ENCODE measurements around the gene INSR.
"Not testable (repeated sequence)": the region's sequence is repeated elsewhere in the genome, so short reads cannot be mapped to it uniquely, and the experiment has no call there.

The INSR gene

DNA sequence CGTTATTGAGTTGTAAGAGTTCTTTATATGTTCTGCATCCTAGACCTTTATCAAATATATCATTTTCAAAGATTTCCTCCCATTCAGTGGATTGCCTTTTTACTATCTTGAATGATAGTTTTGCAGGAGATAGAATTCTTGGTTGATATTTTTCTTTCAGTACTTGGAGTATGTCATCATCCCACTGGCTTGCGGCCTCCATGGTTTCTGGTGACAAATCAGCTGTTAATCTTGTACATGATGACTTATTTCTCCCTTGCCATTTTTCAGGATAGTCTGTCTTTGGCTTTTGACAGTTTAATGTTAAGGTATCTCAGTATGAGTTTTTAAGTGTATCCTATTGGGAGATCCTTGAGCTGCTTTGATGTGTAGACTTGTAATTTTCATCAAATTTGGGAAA is 216.2 kb downstream of the INSR start:
- no peak for DNase-seq

DNA sequence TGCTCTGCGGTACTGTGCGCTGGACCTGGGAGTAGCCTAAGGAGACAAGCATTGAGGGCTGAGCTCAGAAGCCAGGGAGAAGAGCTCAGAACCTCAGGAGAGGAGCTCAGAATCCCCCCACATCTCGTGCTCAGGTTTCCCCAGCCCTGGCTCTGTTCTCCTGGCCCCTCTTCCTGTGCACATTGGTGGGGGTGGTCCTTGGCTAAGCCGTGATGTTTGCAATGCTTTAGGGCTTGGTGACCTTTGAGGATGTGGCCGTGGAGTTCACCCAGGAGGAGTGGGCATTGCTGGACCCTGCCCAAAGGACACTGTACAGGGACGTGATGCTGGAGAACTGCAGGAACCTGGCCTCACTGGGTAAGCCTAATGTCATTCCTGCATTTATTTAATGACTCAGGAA is 218.1 kb downstream of the INSR start:
- no peak for DNase-seq

DNA sequence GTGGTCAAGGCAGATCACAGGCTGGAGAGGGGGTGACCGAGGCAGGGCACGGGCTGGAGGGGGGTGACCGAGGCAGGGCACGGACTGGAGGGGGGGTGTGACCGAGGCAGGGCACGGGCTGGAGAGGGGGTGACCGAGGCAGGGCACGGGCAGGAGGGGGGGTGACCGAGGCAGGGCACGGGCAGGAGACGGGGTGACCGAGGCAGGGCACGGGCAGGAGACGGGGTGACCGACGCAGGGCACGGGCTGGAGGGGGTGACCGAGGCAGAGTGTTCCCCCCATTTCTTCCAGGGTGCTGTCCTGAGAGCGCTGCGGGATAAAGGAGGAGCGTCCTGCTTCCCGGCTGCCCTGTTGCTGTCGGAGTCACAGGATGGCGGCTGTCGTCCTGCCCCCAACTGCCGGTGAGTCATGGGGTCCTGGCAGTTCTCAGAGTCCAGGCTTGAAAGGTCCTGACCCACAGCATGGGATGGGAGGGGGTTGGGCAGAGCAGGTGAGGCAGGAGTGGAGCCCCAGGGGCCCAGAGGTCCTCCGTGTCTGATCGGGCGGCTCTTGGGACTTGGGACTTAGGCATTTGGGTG is 219.4 kb downstream of the INSR start:
- DNase-seq = no peak

GRCh38 chr19:7072541-7072940 is 221.7 kb downstream of the INSR start:
- DNase-seq = no peak

DNA sequence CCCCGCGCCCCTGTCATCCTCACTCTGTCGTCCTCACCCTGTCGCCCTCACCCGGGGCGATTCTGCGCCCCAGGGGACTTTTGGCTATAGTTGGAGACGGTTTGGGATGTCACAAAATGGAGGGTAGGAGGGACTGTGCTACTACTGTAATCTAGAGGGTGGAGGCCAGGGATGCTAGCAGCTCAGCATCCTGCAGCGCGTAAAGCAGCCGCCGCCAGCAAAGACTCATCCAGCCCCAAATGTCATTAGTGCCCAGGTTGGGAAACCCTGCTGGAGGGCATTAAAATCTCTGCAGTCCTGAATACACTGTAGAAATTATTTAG is 224.3 kb downstream of the INSR start:
- no peak for DNase-seq

DNA sequence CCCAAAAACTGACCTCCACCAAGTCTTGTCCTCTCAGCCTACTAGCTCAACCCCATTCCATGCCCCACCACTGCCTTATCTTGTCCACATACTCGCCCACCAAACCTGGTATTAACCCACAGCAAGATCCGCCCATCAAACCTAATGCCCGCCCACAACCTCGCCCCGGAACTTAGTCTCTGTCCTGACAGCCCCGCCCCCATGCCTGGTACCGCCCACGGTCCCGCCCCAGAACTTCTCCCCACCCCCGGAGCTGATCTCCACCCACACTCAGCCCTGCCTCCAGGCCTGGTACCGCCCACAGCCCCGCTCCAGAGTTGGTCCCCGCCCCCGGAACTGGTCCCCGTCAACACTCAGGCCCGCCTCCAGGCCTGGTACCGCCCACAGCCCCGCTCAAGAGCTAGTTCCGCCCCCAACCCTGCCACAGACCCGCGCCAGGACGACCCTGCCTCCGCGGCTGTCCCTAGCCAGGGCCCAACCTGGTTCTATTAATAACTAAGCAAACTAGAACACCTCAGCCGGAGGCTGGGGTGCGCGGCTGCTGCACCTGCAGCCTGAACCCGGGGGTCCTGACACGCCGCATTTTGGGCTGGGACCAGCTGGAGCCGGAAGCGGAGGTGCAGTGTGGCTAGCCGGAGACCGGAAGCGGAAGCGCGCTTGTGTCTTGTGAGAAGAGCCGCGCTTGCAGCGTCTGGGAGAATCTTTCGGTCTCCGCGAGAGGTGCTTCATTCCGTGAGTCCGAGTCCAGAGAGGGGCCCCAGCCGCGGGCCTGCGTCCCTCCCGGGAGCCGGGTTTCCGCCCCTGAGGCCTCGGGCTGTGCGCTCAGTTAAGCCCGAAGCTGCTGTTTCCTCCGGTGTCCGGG is 224.9 kb downstream of the INSR start, which contains the start of gene ZNF557:
Gene ZNF557, plus strand, starts transcription at position 662 of the 862 bp plus-strand sequence. CDS start 5,372 bp downstream, outside the sequence.
- peak; percentile 66 for DNase-seq

DNA sequence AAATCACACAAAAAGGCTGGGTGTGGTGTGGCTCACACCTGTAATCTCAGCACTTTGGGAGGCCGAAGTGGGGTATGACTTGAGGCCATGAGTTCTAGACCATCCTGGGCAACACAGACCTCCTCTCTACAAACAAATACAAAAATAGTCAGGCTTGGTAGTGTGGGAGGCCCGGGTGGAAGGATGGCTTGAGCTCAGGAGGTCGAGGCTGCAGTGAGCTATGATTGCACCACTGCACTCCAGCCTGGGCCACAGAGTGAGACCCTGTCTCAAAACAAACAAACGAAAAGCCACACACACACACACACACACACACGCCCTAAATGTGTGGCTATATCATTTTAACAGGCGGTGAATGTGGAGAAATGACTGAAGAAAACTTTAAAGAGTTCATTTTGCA is 225.6 kb downstream of the INSR start:
- no peak for DNase-seq

DNA sequence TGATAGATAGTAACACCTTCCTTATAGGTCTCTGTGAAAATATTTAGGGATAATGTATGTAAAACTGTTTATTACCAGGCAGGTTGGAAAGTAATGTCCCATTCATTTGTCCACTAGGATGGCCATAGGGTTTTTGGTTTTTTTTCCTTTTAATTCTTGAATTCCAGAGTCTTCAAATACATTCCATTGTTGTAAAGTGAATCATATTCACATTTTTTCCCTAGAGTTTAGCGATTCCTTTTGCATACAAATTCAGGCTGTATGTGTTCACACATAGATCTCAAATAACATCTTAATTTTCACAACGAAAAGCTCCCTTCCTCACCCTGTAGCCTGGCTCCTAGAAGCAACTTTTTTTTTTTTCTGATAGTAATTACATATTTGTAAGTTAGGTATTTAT is 226.5 kb downstream of the INSR start:
- no peak for DNase-seq

DNA sequence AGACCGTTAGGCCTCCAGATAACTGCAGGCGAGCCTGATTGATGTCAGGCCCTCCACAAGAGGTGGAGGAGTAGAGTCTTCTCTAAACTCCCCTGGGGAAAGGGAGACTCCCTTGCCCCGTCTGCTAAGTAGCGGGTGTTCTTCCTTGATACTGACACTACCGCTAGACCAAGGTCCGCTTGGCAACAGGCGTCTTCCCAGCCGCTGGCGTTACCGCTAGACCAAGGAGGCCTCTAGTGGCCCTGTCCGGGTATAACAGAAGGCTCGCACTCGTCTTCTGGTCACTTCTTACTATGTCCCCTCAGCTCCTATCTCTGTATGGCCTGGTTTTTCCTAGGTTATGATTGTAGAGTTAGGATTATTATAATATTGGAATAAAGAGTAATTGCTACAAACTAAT is 227.1 kb downstream of the INSR start:
- DNase-seq = not testable (repeated sequence)

- DNase-seq = no peak
Measured at GRCh38 chr19:7063764-7064418, 230.3 kb downstream of the INSR start.

- no peak for DNase-seq
Measured at GRCh38 chr19:7063339-7063738, 230.9 kb downstream of the INSR start.

Data from NCI-H1436 treated with DMSO at 0.1 percent for 48 hours (cell line).